H4 (cell line): ENCODE measurements around the gene PTGER1. TPM values are rescaled to one million over a fixed set of nuclear protein-coding genes. Genes with fewer than 3 reads are reported as not detected.
"Not testable (repeated sequence)": the region's sequence is repeated elsewhere in the genome, so short reads cannot be mapped to it uniquely, and the experiment has no call there.

ENCODE experiments used
- DNase-seq: peaks from one replicate; pipeline ENCODE4 v3.0.0-alpha.2; 2015; ENCODE audit warnings: low spot score
- total RNA-seq: library from RNA; depleted of rRNA; stranded (reverse); fragments of >200 nt; shearing (Covaris generic); gene quantifications from 2 replicates; pipeline ENCODE4 v1.2.3, GENCODE V29; 2014

PTGER1 gene
- total RNA-seq, 1 experiment from 2014 or later = not detected

DNA sequence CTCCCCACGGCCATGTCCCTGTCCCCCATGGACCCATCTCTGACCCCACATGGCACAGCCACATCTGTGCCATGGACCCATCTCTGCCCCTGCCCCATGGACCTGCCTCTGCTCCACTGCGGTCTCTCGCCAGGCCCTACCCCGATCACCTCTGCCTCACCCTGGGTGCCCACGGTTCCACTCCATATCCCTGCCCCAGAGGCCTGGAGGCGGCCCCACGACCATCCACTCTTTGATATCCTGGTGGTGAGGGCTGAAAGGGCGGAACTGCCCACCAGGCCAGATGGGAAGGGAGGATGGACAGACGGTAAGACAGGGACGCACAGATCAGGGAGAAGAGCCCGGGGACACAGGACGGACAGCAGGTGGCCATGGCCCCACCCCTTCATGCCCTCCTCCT lies 327 bp downstream of the PTGER1 start:
- no peak for DNase-seq

DNA sequence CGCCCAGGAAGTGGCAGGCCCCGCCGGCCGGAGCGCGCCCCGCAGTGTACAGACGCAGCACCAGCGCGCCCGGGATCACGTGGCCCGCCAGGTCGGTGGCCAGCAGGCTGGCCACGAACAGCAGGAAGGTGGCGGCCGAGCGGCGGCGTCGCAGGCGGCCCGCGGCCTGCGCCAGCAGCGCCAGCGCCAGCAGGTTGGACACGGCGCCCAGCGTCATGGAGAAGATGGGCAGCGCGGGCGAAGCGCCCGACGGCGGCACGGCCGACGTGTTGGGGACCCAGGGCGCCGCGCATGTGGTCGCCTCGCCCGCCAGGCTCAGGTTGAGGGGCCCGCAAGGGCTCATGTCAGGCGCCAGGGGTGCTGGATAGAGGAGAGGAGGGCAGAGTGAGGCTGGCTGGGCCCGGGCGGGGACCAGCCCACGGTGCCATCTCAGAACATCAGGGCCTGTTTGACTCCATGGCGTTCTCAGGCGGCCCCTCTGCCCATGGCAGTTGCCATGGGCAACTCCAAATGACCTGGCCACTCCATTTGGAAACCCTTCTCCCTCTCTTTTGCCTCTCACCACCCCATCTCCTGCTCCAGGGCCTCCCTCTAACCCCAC lies 1.1 kb downstream of the PTGER1 start:
- no peak for DNase-seq

DNA sequence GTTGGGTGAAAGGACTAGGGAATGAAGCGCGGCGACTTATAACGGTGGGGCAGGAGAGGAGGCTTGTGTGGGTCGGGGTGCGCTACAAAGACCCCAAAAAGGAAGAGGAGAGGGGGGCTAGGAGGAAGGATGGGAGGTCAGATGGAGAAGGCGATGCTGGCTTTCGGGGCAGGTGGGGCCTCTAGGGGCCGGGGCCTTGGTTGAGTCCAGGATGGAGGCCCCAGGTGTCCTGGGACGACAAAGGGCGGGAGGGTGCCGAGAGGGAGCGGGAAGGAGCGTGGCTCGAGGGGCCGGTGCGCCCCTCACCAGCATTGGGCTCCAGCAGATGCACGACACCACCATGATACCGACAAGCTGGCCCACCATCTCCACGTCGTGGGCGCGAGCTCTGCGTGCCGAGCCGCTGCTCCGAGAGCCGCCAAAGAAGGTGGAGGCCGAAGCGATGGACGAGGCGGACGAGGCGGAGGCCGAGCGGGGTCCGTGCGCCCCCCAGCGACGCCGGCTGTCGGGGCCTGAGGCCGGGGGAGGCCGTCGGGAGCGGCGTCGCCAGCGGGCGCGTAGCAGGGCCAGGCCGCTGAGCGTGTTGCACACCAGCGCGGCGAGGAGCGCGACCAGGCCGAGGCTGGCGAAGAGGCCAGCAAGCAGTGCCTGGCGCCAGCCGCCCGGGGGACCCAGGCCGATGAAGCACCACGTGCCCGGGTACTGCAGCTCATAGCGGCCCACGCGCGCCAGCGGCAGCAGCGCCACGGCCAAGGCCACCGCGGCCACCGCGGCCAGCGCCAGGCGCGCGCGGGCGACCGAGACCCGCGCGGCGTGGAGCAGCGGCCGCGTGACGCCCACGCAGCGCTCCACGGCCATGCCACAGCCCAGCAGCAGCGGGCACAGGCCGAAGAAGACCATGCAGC lies 1.8 kb downstream of the PTGER1 start:
- DNase-seq = no peak

DNA sequence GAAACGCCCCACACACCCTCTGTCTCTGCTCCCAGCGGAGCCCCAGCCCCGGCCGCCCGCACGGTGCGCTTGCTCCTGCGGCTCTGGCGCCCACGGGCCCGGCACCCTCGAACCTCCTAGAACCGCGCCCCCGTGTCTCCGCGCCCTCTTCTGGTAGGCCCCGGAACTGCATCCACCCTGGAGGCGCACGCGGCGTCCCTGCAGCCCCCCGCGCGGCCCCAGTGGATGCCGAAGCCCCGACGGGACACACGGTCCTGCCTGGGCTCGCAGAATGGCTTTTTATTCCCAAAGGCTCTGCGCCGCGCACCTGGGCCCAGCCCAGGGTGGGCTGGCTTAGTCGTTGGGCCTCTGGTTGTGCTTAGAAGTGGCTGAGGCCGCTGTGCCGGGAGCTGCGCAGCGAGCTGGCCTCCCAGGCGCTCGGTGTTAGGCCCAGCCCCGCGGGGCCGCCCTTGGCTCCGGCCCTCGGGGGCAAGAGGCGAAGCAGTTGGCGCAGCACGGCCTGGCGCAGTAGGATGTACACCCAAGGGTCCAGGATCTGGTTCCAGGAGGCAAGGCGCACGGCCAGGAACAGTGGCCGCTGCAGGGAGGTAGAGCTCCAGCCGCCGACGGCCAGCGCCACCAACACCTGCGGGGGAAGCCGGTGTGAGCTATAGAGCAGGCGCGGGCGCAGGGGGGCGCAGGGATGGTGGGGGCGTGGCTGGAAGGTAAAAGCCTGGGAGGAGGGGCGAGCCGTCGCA lies 2.8 kb downstream of the PTGER1 start:
- no peak for DNase-seq

DNA sequence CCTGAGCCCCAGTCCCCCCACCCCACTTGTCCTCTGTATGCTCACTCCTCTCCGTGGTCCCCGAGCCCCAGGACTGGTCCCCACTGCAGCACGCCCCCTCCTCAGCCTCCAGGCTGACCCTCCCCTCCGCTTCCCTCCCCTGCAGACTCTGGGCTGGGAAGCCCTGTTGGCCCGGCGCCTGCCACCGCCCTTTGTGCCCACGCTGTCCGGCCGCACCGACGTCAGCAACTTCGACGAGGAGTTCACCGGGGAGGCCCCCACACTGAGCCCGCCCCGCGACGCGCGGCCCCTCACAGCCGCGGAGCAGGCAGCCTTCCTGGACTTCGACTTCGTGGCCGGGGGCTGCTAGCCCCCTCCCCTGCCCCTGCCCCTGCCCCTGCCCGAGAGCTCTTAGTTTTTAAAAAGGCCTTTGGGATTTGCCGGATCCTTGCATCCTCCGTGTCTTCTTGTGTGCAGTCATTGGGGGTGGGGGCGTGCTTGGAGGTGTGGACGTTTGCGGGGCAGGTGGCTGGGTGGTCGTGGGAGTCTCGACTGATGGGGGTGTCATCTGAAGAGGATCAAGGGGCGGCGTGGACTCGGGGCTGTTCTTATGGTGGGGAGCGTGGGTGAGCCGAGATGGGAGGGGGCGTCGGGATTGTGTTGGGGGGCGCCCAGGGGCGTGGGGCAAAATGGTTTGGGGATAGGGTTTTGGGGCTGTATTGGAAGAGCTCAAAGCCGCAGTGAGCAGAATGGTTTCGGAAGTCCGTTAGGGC lies 3.5 kb downstream of the PTGER1 start:
- DNase-seq = no peak

DNA sequence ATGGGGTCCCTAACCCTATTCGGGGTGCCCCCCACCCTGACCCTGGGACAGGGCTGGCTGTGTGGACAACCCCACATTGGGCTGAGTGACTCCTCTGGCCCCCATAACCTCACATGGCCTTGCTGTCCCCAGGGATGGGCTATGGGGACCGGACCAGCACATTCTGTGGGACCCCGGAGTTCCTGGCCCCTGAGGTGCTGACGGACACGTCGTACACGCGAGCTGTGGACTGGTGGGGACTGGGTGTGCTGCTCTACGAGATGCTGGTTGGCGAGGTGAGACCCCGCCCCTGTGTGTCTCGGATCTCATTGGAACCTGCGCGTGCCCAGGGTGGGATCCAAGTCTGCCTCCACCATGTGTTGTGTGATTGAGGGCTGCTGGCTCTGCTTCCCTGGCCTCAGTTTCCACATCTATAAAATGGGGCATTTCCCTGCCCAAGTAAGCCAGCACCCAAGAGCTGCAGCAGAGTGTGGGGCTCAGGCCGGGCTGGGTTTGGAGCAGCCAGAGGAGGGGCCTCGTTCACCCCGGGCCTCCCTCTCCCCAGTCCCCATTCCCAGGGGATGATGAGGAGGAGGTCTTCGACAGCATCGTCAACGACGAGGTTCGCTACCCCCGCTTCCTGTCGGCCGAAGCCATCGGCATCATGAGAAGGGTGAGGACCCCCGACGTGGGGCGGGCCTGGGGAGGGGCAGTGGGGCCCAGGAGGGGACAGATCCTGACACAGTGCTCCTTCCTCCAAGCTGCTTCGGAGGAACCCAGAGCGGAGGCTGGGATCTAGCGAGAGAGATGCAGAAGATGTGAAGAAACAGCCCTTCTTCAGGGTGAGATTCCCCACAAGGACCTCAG lies 4.9 kb downstream of the PTGER1 start:
- no peak for DNase-seq

DNA sequence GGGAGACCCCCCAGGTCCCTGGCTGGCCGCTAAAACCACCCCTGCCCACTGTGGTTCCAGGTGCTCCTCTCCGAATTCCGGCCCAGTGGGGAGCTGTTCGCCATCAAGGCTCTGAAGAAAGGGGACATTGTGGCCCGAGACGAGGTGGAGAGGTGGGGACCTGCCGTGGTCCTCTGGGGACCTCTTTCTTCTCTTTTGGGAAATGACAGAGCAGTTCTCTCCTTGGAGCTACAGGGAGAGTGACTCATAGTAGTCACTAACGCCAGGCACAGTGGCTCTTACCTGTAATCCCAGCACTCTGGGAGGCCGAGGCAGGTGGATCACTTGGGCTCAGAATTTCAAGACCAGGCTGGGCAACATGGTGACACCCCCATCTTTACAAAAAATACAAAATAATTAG lies 7.3 kb downstream of the PTGER1 start:
- peak; percentile 6 for DNase-seq

DNA sequence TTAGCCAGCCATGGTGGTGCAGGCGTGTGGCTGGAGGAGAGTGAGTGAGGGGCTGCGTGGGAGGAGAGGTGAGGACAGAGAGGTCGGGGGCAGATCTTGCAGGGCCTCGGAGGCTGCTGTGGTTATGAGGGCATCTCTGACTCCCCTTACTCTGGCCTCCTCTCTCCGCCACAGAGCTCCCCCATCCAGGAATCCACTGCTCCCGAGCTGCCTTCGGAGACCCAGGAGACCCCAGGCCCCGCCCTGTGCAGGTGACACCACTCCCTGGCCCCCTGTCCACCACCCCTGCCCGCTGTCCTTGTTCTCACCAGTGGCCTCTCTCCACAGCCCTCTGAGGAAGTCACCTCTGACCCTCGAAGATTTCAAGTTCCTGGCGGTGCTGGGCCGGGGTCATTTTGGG lies 7.8 kb downstream of the PTGER1 start:
- DNase-seq = no peak

DNA sequence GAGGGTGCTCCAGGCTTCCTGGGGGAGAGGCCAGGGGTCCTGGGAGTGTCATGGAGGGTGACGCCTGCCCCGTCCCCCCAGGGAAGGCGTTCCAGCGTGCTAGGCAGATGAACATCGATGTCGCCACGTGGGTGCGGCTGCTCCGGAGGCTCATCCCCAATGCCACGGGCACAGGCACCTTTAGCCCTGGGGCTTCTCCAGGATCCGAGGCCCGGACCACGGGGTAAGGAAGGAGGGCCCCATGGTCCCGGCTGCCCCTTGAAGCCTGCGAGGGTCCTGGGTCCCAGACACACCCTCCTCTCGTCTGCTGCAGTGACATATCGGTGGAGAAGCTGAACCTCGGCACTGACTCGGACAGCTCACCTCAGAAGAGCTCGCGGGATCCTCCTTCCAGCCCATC lies 11.4 kb downstream of the PTGER1 start:
- DNase-seq = no peak

DNA sequence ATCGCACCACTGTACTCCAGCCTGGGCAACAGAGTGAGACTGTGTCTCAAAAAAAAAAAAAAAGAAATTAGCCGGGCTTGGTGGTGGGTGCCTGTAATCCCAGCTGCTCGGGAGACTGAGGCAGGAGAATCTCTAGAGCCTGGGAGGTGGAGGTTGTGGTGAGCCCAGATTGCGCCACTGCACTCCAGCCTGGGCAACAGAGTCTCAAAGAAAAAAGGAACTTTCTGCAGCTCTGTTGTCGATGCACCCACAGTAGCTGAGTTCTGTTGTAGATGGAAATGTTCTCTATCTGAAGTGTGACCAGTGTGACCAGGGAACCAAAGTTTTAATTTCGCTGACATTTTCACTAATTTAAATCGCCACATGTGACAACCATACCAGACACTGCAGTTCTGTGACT lies 12.8 kb downstream of the PTGER1 start:
- DNase-seq = not testable (repeated sequence)

DNA sequence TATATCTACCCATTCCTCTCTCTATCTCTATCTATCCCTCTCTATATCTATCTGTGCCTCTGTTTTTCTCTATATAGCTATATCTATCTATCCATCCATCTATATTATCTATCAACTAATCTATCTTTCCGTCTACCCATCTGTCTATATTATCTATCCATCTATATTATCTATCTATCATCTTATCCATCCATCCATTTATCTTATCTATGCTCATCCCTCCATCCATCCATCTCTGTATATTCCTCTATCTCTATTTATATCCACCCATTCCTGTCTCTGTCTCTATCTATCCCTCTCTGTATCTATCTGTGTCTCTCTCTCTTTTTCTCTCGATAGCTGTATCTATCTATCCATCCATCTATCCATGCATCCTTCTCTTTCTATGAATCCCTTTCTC lies 14.2 kb downstream of the PTGER1 start:
- no peak for DNase-seq

DNA sequence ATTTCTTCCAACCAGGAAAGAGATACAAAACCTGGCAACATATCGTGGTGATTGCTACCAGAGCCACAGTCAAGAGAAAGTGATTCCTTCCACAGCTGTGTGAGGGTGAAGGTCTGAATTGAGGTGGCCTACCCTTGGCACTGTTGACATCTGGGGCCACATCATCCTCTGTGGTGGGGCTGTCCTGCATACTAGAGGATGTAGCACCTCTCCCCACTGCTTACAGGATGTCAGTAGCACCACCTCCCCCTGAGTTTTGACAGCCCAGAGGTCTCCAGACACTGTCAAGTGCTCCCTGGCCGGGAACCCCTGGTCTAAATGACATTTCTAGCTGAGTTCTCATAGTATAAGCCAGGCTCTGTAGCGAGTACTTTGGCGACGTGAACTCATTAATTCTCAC lies 15.5 kb downstream of the PTGER1 start:
- no peak for DNase-seq

DNA sequence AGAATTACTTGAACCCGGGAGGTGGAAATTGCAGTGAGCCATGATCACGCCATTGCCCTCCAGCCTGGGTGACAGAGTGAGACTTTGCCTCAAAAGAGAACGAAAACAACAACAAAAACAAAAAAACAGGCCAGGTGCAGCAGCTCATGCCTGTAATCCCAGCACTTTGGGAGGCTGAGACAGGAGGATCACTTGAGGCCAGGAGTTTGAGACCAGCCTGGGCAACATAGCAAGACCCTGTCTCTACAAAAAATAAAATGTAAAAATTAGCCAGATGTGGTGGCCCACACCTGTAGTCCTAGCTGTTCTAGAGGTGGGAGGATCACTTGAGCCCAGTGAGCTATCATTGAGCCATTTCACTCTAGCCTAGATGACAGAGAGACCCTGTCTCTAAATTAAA lies 22.9 kb downstream of the PTGER1 start:
- not testable (repeated sequence) for DNase-seq

DNA sequence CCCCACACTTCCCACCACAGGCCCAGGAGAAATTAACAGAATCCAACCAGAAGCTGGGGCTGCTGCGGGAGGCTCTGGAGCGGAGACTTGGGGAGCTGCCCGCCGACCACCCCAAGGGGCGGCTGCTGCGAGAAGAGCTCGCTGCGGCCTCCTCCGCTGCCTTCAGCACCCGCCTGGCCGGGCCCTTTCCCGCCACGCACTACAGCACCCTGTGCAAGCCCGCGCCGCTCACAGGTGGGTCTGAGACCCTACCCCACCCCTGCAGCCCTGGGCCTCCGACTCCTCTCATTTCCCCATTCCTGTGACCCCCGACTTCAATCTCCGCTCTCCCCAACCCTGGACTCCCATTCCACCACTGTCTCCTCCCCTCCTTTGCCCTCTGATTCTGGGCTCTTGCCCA lies 24.3 kb downstream of the PTGER1 start:
- DNase-seq = no peak

DNA sequence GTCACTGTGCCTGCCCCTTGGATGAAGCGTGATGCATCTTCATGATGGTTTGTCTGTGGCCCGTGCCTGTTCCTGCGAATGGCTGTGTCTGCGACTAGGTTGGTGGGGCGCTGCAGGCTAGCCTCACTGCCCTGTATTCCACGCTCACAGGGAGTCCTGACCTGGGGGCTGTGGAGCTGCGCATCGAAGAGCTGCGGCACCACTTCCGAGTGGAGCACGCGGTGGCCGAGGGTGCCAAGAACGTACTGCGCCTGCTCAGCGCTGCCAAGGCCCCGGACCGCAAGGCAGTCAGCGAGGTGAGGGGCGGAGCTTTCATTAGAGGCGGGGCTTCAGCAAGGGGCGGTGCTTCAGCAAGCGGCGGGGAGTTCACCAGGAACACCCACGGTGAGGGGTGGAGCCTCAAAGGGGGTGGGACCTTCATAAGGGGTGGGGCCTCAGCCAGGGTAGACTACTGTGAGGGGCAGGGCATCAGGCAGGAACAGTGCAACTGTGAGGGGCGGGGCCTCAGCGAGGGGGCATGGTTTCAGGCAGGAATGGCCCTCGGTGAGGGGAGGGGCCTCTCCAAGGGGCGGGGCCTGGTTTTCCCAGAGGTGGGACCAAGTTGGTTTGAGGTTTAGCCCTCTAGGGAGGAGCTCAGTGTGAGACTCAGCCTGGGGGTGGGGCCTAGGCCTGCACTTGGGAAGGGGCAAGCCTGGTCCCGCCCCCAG lies 24.8 kb downstream of the PTGER1 start:
- DNase-seq = no peak

DNA sequence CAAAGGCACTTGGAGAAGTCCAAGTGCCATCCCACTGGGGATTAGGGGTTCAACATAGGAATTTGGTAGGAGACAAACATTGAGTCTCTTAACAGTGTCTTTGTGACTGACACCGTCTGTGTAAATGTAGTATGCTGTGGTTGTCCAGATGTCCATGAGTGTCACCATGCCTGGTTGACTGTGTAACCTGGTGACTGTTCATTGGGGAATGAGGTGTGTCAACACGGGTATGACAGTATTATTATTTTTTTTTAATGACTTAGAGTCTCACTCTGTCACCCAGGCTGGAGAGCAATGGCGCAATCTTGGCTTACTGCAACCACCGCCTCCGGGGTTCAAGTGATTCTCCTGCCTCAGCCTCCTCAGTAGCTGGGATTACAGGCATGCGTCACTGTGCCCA lies 25.8 kb downstream of the PTGER1 start:
- DNase-seq = no peak

DNA sequence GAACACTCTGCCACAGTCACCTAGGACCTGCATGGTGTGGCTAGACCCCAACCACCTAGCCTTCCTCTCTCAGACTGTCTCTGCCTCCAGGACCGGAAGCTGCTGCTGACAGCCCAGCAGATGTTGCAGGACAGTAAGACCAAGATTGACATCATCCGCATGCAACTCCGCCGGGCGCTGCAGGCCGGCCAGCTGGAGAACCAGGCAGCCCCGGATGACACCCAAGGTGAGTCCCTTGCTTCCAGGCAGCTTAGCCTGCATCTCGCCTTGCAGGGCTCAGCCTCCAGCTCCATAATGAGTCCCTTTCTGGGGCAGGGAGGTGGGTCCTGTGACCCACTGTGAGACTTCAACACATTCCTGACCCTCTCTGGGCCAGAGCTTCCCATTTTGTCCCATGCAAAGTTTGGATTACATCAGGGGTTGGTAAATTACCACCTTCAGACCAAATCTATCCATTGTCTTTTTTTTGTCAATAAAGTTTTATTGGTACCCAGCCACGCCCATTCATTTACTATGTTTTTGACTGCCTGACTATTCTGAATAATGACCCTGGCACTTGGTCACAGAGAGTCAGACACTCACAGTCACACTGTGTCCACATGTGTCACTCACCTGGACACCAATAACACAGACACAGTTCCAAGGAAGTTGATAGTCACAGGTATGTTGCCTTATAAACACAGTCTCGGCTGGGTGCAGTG lies 28.7 kb downstream of the PTGER1 start:
- DNase-seq = no peak

DNA sequence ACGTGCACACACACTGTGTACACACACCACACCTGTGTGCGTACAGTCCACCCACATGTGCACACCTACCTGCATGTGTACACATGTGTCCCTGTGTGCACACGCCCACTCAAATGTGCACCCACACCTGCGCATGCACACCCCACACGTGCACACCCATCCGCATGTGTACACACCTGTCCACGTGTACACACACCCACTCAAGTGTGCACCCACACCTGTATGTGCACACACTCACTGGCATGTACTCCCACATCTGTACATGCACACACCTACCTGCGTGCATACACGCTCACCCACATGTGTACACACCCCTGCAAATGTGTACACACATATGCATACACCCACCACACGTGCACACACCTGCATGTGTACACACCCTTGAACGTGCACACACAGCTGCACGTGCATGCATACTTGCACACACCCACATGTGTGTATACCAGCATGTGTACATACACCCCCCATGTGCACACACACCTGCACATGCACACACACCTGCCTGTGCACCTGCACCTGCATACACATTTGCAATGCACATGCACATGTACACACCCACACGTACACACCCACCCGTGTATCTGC lies 31.4 kb downstream of the PTGER1 start:
- no peak for DNase-seq

DNA sequence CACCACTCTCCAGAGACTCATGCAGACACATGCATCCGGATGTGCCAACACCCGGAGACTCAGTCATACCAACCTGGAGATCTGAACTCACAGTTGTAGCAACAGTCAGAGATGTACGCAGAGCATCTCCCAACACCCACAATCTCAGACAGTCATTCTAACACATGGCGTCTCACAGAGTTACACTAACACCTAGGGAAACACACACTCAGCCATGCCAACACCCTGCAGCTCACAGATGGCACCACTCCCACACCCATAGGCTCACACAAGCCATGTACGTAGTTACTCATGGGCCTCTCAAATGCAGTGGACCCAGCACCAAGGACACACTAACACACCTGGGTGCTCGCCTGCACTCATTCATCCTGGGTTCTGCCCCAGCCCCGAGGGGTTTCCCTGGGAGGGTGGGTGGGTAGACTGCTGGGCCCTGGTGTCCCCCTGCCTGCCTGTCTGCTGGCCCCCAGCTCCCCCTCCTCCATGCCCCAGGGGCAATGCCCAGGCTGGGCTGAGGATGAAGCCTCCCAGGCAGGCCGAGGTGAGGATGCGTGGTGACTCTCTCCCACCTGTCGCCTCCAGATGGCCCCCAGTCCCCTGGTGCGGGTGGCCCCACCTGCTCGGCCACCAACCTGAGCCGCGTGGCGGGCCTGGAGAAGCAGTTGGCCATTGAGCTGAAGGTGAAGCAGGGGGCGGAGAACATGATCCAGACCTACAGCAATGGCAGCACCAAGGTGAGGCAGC lies 32.1 kb downstream of the PTGER1 start:
- DNase-seq = no peak
